PFSK-1 (cell line): Measurements from ENCODE around the gene SPATA25.
A peak's percentile ranks its signal among the peaks of the same experiment; 100 is the strongest.

Experiments
- FOXP2 ChIP-seq: optimal IDR thresholded peaks from 2 replicates; pipeline ENCODE3; 2011; ENCODE audit warnings: borderline replicate concordance, control low read depth, inconsistent platforms; ENCODE audit not compliant: insufficient read depth; ENCODE audit errors: extremely low read length, extremely low read depth
- POLR2AphosphoS5 ChIP-seq: IDR thresholded peaks from 2 replicates; pipeline ENCODE4 v1.6.1; 2012; ENCODE audit warnings: low read depth, mild to moderate bottlenecking, control low read depth, low read length, moderate library complexity
- REST ChIP-seq, 2 experiments: IDR thresholded peaks; 2 replicates each; pipeline versions ENCODE4 v1.6.1 to v1.8.0; 2011 to 2012; ENCODE audit warnings: low read depth in 2 of 2, low read length in 2 of 2, control low read depth in 1 of 2, inconsistent platforms in 1 of 2, mild to moderate bottlenecking in 1 of 2, moderate library complexity in 1 of 2; ENCODE audit not compliant: insufficient read depth in 1 of 2
- SIN3A ChIP-seq: IDR thresholded peaks from 2 replicates; pipeline ENCODE4 v1.6.1; 2012; ENCODE audit warnings: mild to moderate bottlenecking, low read length, moderate library complexity, borderline replicate concordance; ENCODE audit not compliant: insufficient read depth
- TAF1 ChIP-seq: IDR thresholded peaks from 2 replicates; pipeline ENCODE4 v1.6.1; 2012; ENCODE audit warnings: low read length, control low read depth, borderline replicate concordance; ENCODE audit not compliant: insufficient read depth

The SPATA25 gene

GRCh38 chr20:45920462-45921336, 33.3 kb upstream of the SPATA25 start:
- no peak for TF ChIP-seq REST (IDR thresholded peaks at IDR 0.05; ENCODE audit: insufficient read depth in 1 of 2, low read depth in 2 of 2, low read length in 2 of 2)
- no peak for TF ChIP-seq POLR2AphosphoS5
- no peak for TF ChIP-seq TAF1
- no peak for TF ChIP-seq FOXP2
- no peak for TF ChIP-seq SIN3A

GRCh38 chr20:45919542-45920399, 32.3 kb upstream of the SPATA25 start:
- TF ChIP-seq FOXP2 (peak; percentile 98), POLR2AphosphoS5 (no peak)

- TF ChIP-seq SIN3A (no peak), POLR2AphosphoS5 (no peak), TAF1 (no peak), REST (IDR thresholded peaks at IDR 0.05; ENCODE audit: insufficient read depth in 1 of 2, low read depth in 2 of 2, low read length in 2 of 2) (no peak), FOXP2 (no peak)
Observed at GRCh38 chr20:45918779-45919537, 31.5 kb upstream of the SPATA25 start.

GRCh38 chr20:45918182-45918737, 30.8 kb upstream of the SPATA25 start:
- TF ChIP-seq SIN3A = no peak
- TF ChIP-seq FOXP2 = no peak
- no peak for TF ChIP-seq REST (IDR thresholded peaks at IDR 0.05; ENCODE audit: insufficient read depth in 1 of 2, low read depth in 2 of 2, low read length in 2 of 2)
- TF ChIP-seq POLR2AphosphoS5 = no peak
- TF ChIP-seq TAF1 = no peak

GRCh38 chr20:45917790-45918141, 30.3 kb upstream of the SPATA25 start:
- TF ChIP-seq SIN3A = no peak
- no peak for TF ChIP-seq POLR2AphosphoS5
